GM18868 (cell line): ENCODE results near the gene MRGPRD.

ENCODE experiments used
- ATAC-seq: cut with Tn5 transposase; IDR thresholded peaks from one replicate; pipeline ENCODE4 v1.9.1; 2021; ENCODE audit warnings: mild to moderate bottlenecking, moderate library complexity; ENCODE audit not compliant: unreplicated experiment

MRGPRD gene

GRCh38 chr11:68970921-68971636 is 9.7 kb downstream of the MRGPRD start:
- ATAC-seq: no peak

GRCh38 chr11:68969386-68969785 is 11.4 kb downstream of the MRGPRD start:
- ATAC-seq: no peak

GRCh38 chr11:68968306-68969250 is 12.2 kb downstream of the MRGPRD start:
- ATAC-seq: no peak

GRCh38 chr11:68966894-68967780 is 13.6 kb downstream of the MRGPRD start:
- no peak for ATAC-seq

GRCh38 chr11:68965901-68966853 is 14.6 kb downstream of the MRGPRD start:
- ATAC-seq: no peak

GRCh38 chr11:68963779-68964178 is 17.0 kb downstream of the MRGPRD start:
- ATAC-seq: no peak

GRCh38 chr11:68962527-68963250 is 18.1 kb downstream of the MRGPRD start:
- ATAC-seq: no peak

- ATAC-seq: no peak
Measured at GRCh38 chr11:68961245-68961644, 19.5 kb downstream of the MRGPRD start.

- no peak for ATAC-seq
Measured at GRCh38 chr11:68960294-68961071, 20.3 kb downstream of the MRGPRD start.

GRCh38 chr11:68959465-68960293 is 21.1 kb downstream of the MRGPRD start:
- no peak for ATAC-seq

- no peak for ATAC-seq
Measured at GRCh38 chr11:68958211-68958610, 22.6 kb downstream of the MRGPRD start.

- ATAC-seq: no peak
Measured at GRCh38 chr11:68956547-68957254, 24.1 kb downstream of the MRGPRD start.

- no peak for ATAC-seq
Measured at GRCh38 chr11:68956142-68956541, 24.6 kb downstream of the MRGPRD start.

GRCh38 chr11:68955607-68955958 is 25.2 kb downstream of the MRGPRD start:
- ATAC-seq: no peak

- no peak for ATAC-seq
Measured at GRCh38 chr11:68954836-68955606, 25.8 kb downstream of the MRGPRD start.

GRCh38 chr11:68950762-68951161 is 30.0 kb downstream of the MRGPRD start:
- ATAC-seq: no peak
